Cardiac atrium fibroblast (primary cell): ENCODE results near the gene MACO1. TPM values are rescaled to one million over a fixed set of nuclear protein-coding genes. Genes with fewer than 3 reads are reported as not detected.

Experiments
- total RNA-seq: library from RNA; depleted of rRNA; stranded (reverse); fragments of >200 nt; gene quantifications from 2 replicates; pipeline ENCODE4 v1.2.3, GENCODE V29; 2015

The MACO1 gene, protein sequence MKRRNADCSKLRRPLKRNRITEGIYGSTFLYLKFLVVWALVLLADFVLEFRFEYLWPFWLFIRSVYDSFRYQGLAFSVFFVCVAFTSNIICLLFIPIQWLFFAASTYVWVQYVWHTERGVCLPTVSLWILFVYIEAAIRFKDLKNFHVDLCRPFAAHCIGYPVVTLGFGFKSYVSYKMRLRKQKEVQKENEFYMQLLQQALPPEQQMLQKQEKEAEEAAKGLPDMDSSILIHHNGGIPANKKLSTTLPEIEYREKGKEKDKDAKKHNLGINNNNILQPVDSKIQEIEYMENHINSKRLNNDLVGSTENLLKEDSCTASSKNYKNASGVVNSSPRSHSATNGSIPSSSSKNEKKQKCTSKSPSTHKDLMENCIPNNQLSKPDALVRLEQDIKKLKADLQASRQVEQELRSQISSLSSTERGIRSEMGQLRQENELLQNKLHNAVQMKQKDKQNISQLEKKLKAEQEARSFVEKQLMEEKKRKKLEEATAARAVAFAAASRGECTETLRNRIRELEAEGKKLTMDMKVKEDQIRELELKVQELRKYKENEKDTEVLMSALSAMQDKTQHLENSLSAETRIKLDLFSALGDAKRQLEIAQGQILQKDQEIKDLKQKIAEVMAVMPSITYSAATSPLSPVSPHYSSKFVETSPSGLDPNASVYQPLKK
- 12.5 and 14.8 TPM in 2 replicates for total RNA-seq

DNA sequence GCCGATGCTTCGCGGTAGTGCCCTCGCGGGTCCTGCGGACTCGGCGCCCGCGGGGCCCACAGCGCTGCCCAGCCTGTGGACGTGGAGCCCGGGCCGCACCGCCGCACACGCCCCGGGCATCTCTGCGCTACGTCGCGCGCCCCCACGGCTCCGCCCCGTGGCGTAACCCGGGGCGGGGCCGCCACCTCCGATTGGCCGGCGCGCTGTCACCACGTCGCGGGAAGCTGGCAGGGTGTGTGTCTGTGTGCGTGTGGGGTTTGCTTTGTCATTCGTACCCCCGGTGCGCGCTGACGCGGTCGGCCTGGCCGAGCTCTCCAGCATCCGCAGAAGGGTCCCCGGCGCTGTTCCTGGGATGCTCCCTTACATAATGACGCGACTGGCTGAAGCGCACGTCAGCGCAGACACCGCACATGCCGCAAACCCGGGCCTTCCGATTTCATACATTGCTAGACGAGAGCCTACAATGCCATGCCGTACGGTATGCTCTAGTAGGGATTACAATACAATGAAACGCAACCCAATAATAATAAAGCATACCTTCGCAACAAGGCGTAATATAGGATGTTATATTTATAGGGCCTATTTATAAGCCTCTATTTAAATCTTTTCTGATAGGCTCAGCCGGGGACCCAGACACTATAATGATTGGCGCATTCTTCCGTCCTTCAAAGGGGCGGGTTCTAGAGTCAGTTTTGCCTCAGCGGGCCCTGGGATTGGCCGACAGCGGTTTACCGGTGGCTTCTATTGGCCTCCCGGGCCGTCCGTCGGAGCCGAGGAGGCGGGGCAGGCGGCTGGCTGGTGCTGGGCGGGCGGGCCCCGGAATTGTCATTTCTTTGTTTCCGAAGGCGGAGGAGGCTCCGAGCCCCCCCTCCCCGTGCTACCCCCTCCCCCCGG, at the start of gene MACO1:
MACO1 (plus strand) TSS at position 825 of the 894 bp plus-strand sequence. CDS start 202 bp downstream, outside the sequence.

DNA sequence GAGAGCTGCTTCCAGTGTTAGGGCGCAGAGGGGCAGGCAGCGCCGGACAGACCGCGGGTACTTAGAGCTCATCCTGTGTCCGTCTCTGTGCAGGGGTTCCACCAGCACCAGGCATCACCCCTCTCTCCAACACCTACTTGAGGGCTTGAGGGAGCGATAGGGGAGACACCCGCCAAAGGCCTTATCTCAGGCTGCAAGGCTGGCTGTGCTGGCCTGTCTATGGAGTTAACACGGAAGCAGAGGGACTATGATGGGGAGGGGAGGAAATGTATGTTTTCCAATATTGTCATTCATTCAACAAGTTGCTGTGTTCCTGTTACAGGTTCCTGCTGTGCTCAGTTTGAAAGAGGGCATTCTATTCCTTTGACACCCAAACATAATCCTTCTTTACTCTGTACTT, 10.0 kb upstream of the MACO1 start, which contains the start of gene RHCE:
RHCE (minus strand) TSS at position 111 of the 400 bp plus-strand sequence; CDS start at position 72, 39 bp downstream.

DNA sequence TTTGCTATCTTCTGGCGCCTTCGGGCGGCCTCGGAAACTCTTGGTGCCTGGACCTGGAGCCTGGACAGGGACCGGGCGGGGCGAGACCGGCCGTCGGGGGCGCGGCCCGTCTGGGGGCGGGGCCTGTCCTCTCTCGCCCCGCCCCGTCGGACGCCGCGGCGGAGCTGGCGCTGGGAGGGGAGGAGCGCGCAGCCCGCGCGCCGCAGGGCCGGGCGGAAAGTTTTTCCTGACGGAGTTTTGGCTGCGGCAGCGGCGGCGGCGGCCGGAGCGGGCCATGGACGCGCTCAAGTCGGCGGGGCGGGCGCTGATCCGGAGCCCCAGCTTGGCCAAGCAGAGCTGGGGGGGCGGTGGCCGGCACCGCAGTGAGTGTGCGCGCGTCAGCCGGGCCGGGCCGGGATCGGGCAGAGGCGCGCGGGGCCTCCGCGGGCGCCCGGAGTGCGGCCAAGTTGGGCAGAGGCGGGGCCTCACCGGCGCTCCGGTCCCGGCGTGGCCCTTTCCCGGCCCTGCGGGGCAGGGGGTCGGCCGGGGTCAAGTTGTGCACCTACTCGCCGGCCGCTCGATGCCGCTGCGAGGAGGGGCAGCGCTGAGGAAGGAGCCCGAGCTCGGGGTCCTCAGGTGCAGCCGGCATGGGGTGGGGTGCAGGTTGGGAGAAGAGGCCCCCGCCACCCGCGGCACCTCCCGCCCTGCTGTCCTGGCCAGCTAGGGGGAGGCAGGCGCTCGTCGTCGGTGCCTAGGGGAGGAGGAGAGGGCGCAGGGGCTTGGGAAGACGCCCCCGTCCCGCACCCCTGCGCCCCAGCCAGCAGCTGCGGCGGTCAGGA, 112.9 kb downstream of the MACO1 start, which contains the start of gene LDLRAP1:
LDLRAP1 (plus strand) TSS at position 182 of the 818 bp plus-strand sequence; CDS start at position 275, 93 bp downstream.

Other genes with a start within 250 kb of the MACO1 start
- gene SYF2, start 198.4 kb upstream of the MACO1 start, total RNA-seq, result 29.4 and 31.6 TPM in 2 replicates
- 50.2 and 85.9 TPM in 2 replicates for gene RSRP1, start 183.4 kb upstream of the MACO1 start, total RNA-seq
- not detected in 2 replicates for gene RHD, start 158.4 kb upstream of the MACO1 start, total RNA-seq
- 123 and 142 TPM in 2 replicates for gene TMEM50A, start 92.6 kb upstream of the MACO1 start, total RNA-seq
- gene RHCE, start 10.1 kb upstream of the MACO1 start, total RNA-seq, result 0.32 and 1.1 TPM in 2 replicates
- 18.1 and 26.0 TPM in 2 replicates for gene LDLRAP1, start 112.7 kb downstream of the MACO1 start, total RNA-seq
- gene MAN1C1, start 185.9 kb downstream of the MACO1 start, total RNA-seq, result 1.5 and 3.2 TPM in 2 replicates